Measurements from ENCODE around the gene FPGS.

- TF ChIP-seq CTCF (IDR thresholded peaks at IDR 0.05) = no peak
- no peak for TF ChIP-seq POLR2A (IDR thresholded peaks at IDR 0.05)
- TF ChIP-seq POLR2AphosphoS5 (IDR thresholded peaks at IDR 0.05) = no peak
Measured at GRCh38 chr9:127792417-127793031, 10.2 kb upstream of the FPGS start.

Measured in prostate gland (tissue), 2 donors.